ENCODE data around the gene TBC1D9B.

Gene TBC1D9B

DNA sequence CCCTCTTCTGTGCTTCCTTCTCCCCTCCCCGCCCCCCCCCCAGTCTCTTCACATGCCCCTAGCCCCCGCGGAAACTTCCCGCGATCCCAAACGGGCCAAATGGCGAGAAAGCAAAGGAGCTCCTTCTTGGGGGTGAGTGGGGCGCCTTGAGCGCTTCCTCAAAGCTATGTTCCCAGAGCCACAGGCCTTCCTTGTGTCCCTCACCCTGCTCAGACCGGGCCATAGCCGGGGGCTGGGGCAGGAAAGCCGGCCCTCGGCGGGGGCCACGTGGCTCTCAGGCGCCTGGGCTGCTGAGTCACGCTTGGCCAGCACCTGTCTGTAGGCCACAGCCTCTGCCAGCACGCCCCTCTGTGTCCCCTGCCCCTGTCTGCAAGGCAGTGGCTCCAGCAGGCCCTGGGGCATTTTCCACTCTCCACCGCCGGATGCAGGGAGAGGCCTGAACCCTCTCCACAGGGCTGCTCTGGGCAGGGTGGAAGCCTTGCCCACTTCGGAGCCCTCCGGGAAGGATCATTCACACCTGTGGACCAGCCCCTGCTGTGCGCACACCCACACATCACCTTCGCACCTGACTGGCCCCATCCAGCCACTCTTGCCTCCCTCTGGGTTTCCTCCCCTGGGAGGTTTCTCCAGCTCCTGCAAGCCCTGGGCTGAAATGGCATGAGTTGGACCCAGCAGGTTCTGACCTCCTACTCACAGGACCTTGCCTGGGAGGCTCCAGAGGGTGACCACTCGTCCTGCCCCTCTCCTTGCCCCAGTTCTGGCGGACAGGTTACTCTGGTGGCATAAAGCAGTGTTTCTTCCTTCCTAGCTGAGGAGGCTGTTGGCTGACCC is 88.2 kb downstream of the TBC1D9B start:
- FAIRE-seq = no peak

DNA sequence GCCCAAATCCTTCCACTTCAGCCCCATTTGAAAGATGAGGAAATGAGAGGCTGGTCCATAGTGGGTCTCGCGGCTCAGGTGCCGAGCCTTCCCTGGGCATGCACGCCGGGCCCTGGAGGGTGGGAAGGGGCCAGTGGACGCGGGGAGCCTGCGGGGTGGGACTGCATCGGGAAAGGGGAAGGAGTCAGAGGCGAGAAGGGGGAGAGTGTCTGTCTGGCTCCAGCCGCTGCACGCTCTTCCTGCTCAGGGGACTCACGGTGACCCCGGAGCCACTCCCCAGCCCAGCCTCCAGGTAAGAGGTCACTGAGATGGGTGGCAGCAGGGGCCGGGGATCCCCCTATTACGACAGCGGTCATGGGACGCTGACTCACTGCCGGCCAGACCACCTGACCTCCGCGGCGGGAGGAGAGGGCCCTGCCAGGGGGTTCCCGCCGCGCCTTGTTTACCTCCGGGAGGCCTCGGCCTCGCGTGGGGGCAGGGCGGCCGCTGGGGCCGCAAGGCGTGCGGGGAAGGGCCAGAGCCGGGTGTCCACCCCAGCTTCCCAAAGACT is 88.9 kb downstream of the TBC1D9B start:
- FAIRE-seq = no peak

DNA sequence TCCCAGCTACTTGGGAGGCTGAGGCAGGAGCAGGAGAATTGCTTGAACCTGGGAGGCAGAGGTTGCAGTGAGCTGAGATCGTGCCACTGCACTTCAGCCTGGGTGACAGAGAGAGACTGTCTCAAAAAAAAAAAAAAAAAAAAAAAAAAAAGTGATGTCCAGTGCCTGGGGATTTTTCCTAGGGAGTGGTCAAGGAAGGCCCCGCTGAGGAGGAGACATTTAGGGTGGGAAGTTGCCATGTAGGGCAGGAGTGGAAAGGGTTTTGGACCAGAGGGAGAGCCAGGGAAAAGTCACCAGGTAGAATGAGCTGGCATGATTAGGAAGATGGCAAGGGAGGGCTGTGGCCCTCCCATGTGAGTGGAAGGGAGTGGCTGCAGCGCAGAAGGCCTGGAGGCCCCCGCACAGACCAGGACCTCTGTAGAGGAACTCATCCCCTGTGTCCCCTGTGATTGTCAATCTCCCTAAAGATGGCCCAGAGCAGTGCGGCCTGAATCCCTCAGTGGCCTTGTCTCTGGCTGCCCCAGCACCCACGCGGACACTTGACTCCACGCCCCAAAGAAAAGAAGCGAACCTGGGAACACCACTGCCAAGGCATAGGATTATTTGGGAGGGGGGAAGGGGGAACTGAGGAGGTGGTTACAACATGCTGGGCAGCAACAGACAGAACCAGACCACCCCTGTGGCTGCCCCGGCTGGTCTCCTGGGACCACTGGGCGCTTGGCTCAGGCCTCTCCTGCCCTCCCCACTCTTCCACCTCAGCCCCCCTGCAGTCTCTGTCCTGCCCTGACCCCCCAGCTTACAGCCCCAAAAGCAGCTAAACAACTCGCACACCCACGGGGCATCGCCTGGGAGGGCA is 89.6 kb downstream of the TBC1D9B start:
- FAIRE-seq = no peak

DNA sequence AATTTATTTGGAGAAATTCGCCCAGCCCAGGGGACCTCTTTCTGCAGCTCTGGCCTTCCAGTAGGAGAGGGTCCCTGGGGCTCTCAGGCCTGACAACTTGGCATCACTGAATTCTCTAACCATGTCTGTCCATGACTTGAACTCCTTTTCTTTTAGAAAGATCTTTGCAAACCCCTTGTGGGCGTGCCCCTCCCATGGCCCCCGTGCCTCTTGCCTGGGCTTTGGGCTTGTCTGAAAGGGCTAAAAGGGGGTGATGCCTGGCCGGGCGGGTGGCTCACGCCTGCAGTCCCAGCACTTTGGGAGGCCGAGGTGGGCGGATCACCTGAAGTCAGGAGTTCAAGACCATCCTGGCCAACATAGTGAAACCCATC is 90.2 kb downstream of the TBC1D9B start:
- no peak for FAIRE-seq

DNA sequence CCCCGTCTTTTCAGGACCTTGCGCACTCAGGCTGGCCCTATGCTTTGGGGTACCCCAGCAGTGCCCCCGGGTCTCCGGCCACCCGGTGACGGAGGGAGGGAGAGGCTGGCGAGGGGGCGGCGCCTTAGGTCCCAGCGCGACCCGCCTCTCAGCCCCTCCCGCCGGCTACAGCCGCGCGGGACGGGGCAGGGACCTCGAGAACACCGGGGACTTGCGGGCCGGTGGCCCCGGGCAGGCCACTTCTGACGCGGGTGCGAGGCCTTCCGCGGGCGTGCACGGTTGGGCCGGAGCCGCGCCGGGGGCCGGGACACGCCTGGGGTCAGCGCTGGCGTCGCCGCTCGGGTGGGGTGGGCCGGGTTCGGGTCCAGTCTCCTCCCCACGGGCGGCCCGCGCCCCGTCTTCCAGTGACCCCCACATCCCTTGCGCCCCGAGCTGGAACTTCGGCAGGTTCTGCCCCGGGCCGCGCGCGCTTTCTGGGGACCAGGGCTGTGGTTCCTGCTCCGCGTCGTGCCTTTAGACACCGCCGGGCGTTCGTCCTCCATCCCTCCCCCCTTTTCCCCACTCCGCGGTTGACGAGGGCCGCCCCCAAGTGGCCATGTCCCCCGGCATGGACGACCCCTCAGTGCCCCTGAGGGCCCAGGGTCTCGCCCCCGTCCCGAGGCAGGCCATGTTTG is 90.8 kb downstream of the TBC1D9B start:
- FAIRE-seq = no peak

DNA sequence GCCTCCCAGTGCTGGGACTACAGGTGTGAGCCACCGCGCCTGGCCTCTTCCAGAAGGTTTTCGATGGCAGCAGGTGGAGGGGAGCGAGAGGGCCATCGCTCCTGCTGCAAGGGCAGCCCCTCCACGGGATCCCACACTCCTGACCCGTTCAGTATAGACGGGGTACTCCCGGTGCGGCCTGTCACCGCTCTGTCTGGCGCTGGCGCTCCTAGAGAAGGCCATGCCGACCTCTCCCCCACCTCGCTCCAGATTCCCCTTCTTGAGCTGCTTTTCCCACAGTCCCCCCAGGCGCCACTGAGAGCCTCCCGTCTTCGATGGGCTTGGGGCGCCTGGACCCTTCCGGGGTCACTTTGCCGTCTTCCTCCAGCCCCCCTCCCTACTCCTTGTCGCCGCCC is 91.3 kb downstream of the TBC1D9B start:
- no peak for FAIRE-seq

DNA sequence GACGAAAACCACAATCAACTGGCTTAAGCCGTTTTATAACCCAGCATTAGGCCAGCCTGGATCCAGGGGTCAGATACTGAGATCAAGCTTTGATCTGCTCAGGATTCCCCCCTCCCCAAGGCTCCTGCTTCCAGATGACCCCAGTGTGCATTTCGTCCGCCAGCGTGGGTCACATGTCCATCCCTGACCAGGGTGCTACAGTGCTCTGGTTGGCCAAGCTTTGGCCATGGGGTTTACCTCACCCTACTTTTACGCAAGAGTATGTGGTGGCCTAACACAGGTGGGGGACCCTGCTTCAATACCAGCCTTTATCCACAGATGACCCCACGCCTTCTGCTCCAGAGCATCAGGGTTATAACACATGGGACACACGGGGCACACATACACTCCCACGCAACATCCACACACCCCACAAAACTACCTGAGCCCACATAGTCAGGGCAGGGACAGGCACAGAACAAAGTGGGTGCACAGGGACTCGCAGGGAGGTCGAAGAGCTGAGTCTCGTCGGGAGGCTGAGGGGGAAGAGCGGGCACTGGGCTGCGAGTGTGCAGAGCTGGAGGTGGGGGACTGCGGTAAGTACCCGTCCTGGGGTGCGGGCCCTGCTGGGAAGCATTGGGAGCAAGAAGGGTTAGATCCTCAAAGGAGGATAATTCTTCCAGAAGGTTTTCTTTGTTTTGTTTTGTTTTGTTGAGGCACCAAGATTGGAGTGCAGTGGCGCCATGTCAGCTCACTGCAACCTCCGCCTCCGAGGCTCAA is 92.0 kb downstream of the TBC1D9B start:
- no peak for FAIRE-seq

DNA sequence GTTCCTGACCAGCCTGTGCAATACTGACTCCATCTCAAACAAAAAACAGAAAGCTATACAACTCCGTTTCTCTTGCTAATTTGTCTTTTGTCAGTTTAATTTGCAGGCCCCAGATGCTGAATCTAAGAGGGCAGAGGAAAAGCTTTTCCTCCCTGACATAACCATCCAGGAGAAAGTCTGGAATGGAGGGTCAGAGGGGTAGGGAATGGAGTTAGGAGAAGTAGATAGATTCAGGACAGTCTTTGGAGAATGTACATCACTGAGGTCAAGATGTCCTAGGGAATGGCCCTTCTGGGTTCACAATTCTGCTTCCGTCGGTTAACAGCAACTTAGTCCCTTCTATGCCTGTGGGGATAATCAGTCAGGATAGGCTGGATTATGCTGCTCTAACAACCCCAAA is 93.6 kb downstream of the TBC1D9B start:
- no peak for FAIRE-seq

DNA sequence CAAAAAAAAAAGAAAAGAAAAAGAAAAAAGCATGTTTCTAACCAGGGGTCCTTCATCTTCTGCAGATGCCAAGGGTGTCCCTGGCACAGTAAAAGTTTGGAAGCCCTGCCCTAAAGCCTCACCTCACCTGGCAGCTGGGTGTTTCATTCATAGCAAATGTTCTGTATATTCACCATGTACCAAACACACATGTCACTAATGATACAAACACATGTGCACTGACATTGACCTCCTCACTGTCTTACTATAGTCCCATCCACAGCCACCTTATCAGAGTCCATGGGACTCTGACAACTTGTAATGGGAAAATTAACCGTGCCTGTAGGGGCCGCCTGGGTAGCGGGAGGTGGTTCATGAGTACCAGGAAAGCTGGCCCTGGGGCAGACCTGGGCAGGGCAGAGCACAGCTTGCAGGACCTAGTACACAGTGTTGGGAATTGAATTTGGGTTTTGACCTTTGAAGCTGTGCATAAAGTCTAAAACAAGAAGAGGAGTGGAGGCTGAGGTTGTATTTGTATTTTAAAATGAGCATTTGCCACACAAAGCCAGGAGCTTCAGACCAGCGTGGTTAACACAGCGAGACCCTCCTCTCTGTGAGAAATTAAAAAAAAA is 94.6 kb downstream of the TBC1D9B start:
- FAIRE-seq = no peak

DNA sequence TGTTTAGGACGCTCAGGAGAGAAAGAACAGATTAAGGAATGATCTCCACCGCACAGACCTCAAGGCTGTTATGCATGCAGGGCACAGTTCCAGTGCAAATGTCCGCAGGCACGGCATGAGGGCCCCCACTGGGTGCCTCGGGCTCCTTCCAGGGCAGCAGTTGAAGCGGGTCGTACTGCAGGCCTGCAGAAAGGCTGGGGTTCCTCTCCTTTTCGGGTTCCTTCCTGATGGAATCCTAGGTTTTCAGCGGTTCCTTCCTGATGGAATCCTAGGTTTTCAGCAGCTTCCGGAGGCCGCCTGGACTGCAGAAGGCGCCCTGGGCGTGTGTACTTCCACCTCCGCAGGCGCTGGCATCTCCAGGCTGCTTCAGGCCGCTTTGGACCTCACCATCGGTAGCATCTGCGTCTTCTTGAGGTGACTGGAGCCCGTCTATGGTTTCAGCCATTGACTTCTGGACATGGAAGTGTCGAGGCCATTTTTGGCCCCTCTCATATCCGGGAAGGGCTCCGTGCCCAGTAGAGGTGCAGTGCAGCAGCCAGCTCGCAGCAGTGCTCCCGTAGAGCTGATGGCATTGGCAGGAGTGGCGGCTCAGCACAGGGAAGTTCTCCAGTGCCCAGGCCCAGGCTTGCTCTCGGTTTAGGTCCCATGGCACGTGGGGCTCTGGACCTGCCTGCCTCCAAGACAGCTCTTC is 95.4 kb downstream of the TBC1D9B start:
- FAIRE-seq = no peak
